Fibroblast of skin of scalp (primary cell): Measurements from ENCODE around the gene VSX1.

Experiments
- DNase-seq: peaks from one replicate; pipeline ENCODE4 v3.0.0-alpha.2; 2013

The VSX1 gene

GRCh38 chr20:25053255-25054031 is 28.5 kb downstream of the VSX1 start:
- DNase-seq, result peak; percentile 72

DNA sequence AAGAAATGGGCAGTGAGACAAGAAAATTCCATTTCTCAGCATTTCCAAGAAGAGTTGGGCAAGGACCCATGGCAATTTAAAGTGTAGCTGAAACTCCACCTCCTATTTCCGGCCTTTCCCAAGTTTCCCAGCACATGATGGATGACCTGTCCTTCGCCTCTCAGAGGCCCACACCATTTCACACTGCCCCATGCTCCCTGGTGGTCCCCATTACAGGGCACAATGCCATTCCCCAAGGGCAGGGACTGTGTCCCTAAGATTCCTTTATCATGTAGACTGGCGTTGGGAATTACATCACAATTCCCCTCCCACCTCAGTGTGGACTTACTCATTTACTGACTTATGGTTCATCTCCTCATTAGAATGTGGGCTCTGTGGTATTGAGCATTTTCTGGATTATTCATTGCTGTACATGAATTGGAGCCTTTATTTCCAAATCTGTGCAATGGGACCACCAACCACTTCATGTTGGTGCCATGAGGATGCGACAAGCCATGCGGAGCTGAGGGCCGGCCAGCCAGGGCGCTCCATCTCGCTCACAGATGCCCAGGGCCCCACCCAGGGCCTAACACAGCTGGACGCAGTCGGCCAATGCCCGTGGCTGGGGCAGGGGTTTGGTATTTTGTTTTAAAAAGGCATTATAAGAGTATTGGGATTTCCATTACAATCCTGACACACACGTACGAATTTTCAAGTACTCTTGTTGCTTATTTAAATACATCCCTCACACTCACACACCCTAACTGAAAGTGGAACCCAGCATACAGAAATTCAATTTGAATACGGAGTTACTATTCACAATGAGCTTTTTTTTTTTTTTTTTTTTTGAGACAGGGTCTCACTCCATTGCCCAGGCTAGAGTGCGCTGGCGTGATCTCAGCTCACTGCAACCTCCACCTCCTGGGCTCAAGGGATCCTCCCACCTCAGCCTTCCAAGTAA is 29.4 kb downstream of the VSX1 start:
- peak; percentile 7 for DNase-seq

DNA sequence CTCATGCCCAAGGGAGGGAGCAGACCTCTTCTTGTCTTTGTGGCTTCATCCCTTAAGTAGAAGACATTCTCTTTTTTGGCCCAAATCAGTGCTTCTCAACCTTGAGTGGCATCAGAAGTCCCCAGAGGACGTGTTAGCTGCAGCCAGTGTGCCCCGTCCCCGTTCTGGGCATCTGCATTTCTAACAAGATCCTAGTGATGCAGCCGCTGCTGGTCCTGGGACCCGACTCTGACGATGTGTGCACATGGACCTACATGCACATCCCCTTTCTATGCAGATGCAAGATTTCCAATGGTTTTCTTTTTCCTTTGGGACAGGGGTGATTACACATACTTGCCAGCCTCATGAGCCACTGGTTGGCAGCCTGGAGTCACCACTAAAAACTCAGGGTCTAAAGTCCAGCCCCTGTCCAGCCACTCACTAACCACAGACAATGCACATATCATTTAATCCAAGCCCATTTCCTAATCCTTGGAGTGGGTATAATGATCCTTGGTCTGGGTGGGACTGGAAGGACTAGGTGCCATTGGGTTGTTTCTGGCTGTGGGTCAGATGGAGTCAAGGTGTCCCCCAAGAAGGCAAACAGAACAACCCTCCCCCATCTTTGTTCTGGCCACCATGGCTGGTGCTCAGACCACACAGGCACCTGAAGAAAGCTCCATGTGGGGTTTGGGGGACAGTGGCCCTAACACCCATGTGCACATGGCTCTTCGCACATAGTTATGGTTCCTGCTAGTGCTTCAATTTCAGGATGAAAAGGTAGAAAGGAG is 30.4 kb downstream of the VSX1 start:
- no peak for DNase-seq

DNA sequence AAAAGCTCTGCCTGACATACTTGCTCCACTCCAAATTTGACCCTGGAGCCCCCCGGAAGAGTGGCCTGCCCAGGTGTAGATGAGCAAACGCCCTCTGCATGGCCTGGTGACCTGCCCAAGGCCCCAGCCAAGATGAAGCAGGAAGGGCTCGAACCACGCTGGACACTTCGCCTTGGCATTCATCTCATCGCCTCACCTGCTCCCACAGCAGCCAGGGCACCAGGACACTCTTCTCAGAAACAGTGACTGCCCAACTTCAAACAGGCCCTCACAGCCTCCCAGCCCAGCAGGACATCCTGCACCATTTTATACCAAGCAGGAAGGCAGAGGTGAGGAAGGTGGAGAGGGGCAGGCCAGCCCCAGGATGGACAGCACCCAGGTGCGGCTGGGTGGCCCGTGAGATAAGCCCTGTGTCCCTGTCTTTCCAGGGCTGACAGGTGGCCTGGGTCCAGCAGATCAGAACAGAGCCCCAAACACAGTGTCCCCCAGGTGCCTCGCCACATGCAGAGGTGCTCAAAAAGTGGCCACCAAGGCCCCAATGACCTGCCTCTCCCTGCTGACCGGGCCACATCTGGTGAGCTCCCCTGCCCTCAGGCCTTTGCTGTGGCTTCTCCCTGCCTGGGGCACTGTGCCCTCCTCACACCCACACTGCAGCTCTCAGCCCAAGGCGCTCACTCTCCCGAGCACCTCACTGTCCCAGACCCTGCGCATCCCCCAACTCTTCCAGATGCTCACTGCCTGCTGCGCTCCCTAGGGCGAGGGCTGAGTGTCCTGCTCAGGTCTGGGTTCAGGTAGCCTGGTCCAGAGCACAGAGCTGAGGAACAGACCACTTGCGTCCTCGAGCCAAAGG is 31.2 kb downstream of the VSX1 start:
- no peak for DNase-seq

GRCh38 chr20:25050082-25050481 is 31.9 kb downstream of the VSX1 start:
- DNase-seq, result no peak

- DNase-seq, result no peak
These were observed 32.5 kb downstream of the VSX1 start for GRCh38 chr20:25049261-25050060.

GRCh38 chr20:25048519-25048952 is 33.4 kb downstream of the VSX1 start:
- no peak for DNase-seq

DNA sequence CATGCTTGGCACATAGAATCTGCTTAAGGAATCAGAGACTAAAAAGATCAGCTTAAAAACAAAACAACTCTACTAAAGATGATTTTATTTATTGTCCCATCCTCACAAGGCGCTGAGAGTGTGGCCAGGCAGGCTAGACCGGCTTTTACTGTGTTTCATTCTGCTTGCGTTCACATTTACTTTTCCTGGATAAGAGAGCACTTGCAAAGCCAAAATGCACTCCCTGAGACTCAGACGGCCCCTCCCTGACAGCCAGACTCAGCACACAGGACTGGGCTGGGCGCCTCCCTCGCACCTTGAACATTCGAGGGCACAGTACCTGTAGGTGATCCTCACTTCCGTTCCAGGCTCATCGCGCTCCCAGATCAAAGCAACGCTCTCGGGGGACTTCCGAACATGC is 34.2 kb downstream of the VSX1 start:
- no peak for DNase-seq

- no peak for DNase-seq
These were observed 34.9 kb downstream of the VSX1 start for GRCh38 chr20:25046736-25047666.

GRCh38 chr20:25046181-25046641 is 35.7 kb downstream of the VSX1 start:
- no peak for DNase-seq

GRCh38 chr20:25045343-25045712 is 36.6 kb downstream of the VSX1 start:
- DNase-seq, result no peak

DNA sequence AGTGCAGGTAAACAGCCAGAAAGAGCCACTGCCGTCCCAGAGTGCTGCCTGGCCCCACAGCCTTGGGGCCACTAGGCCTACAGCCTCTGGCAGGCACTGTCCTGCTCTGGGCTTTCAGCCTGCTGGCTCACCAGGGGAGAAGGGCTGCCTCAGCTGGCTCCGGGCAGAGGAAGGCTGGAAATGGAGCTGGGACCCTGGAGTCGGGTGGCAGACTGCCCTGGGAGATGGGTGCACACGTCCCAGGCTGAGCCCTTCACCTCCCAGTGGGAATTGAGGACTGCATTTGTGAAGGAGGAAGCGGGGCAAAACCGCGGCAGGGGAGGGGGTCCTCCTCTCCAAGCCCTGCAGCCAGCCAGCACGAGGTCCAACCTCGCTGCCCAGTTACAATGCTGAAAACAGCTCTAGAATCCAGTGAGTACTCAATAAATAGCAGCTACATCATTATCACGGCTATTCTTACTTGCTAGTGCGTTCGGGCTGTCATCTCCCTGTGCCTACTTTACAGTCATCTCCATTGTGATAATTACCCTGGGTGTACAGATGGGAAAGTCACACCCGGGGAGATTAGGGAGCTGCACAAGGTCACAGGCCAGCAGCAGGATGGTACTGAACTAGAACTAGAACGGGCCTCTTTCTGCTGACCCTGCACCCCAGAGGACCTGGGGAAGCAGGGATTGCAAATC is 37.1 kb downstream of the VSX1 start:
- no peak for DNase-seq

- DNase-seq, result no peak
These were observed 37.7 kb downstream of the VSX1 start for GRCh38 chr20:25044261-25044560.

- DNase-seq, result no peak
These were observed 38.3 kb downstream of the VSX1 start for GRCh38 chr20:25043499-25044260.

DNA sequence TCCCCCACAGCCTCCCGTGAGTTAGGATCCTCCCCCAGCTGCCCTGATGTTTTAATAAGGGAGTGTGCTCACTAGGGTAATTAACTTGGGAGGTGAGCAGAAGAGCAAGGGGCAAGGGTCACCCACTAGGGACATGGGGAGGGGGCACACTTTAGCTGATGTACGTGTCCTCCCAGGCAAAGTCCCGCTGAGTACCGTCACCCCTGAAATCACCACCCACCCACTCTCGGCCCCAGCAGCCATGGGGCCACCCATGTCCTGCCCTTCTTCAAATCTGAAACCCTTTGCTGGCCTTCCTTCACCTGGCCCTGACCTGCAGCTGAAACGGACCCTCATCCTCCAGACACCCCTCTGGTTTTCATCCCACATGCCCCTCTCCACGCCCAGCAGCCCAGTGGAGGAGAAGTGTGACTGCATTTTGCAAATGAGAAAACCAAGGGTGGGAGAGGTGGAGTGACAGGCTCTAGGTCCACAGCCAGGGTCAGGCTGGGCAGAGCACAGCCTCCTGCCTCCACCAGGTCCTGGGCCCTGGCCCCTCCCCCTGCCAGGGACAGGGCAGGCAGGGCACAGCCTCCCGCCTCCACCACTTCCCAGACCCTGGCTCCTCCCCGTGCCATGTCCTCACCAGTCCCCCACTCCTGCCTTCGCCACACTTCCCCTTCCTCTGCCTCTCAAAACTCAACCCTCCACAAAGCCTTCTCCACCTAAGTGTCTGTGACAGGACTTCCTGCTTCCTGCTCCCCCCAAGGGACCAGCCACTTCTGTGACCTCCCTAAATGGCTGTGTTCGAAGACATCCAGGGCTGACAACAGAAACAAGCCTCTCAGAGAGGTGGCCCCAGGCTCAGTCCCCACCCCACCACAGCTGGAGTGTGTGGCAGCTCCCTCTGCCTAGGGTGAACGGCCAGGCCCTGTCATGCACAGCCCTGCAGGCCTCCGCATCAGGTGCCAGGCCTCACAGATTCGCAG is 39.1 kb downstream of the VSX1 start:
- DNase-seq, result no peak

DNA sequence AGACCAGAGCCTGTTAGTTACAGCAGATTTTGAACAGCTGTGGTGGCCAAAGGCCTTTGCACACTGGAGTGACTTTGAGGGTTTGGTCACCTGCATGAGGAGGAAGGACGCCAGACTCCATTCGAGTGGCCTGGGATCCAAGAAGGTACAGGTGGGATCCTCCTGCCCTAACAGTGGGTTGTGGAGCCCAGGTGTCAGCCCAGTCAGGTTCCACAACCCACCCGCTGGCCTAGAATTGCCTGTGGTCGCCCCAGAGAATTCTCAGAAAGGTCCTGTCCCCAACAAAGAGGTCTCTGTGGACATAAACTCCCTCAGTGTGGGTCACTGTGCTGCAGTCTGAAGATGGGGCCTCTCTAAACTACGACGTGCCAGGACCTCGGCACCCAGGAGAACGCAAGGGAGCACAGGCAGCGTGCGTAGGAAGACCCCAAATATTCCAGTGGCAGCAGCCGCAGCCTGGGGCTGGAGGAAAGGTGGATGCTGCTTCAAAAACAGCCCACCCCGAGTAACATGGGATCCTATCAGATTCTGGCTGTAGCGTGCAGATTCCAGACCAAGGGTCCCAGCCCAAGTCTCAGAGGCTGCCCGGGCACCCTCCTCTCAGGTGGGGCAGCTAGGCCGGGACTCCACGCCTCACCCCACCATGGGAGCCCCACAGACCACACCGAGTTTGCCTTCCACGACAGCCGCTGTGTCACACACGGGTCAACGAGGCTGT is 40.0 kb downstream of the VSX1 start:
- DNase-seq, result no peak

DNA sequence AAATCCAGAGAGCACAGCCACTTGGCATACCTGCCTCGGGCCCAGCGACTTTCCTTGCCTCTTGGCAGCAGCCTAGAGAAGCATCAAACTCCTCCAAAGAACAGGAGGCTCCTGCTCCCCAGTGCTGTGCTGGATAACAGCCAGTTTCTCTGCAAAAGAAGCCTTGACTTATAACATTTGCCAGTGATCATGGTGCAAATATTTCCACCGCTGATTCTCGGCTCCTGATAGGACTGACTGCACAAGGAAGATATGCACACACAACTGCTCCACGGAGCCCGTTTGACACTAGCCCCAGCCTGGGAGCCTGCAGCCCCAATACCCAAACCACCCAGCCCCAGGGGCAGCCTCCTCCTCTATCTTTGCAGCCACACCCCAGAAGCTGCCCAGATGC is 41.5 kb downstream of the VSX1 start:
- DNase-seq, result peak; percentile 54
